COLO829 (cell line): ENCODE measurements around the gene APCDD1L.
"Not testable (repeated sequence)": the region's sequence is repeated elsewhere in the genome, so short reads cannot be mapped to it uniquely, and the experiment has no call there.

Source experiments
- DNase-seq: peaks from one replicate; pipeline ENCODE4 v3.0.0; 2012; ENCODE audit warnings: low spot score

The APCDD1L gene

GRCh38 chr20:58514321-58515232, 622 bp downstream of the APCDD1L start:
- DNase-seq = no peak

GRCh38 chr20:58513580-58514285, 1.5 kb downstream of the APCDD1L start:
- DNase-seq = no peak

GRCh38 chr20:58512808-58513552, 2.2 kb downstream of the APCDD1L start:
- no peak for DNase-seq

- no peak for DNase-seq
Measured at GRCh38 chr20:58511861-58512260, 3.3 kb downstream of the APCDD1L start.

- no peak for DNase-seq
Measured at GRCh38 chr20:58511364-58511763, 3.8 kb downstream of the APCDD1L start.

- DNase-seq = no peak
Measured at GRCh38 chr20:58510921-58511320, 4.3 kb downstream of the APCDD1L start.

- DNase-seq = no peak
Measured at GRCh38 chr20:58508762-58509395, 6.3 kb downstream of the APCDD1L start.

- DNase-seq = not testable (repeated sequence)
Measured at GRCh38 chr20:58506999-58507398, 8.2 kb downstream of the APCDD1L start.

- no peak for DNase-seq
Measured at GRCh38 chr20:58504566-58504965, 10.6 kb downstream of the APCDD1L start.

GRCh38 chr20:58503668-58504067, 11.5 kb downstream of the APCDD1L start:
- DNase-seq = no peak

GRCh38 chr20:58500256-58500655, 14.9 kb downstream of the APCDD1L start:
- no peak for DNase-seq

GRCh38 chr20:58498470-58499068, 16.6 kb downstream of the APCDD1L start:
- DNase-seq = no peak

GRCh38 chr20:58497724-58498469, 17.3 kb downstream of the APCDD1L start:
- DNase-seq = no peak

GRCh38 chr20:58497076-58497641, 18.0 kb downstream of the APCDD1L start:
- DNase-seq = no peak

- no peak for DNase-seq
Measured at GRCh38 chr20:58496429-58496769, 18.8 kb downstream of the APCDD1L start.

- DNase-seq = no peak
Measured at GRCh38 chr20:58495623-58496428, 19.4 kb downstream of the APCDD1L start.

- DNase-seq = no peak
Measured at GRCh38 chr20:58494923-58495622, 20.1 kb downstream of the APCDD1L start.

- no peak for DNase-seq
Measured at GRCh38 chr20:58492795-58493524, 22.2 kb downstream of the APCDD1L start.
